ENCODE results near the gene ARHGAP22.

- no peak for TF ChIP-seq POU2F2 (IDR thresholded peaks at IDR 0.05; ENCODE audit: low read depth, low read length)
- no peak for TF ChIP-seq POLR2AphosphoS5 (IDR thresholded peaks at IDR 0.05; ENCODE audit: low read depth, low read length)
- TF ChIP-seq POLR2A (IDR thresholded peaks at IDR 0.05; ENCODE audit: low read depth, low read length) = no peak
- TF ChIP-seq PAX5 (IDR thresholded peaks at IDR 0.05; ENCODE audit: insufficient read depth, low read length, severe bottlenecking) = no peak
- no peak for TF ChIP-seq TAF1 (IDR thresholded peaks at IDR 0.05; ENCODE audit: low read depth, low read length)
These were observed 125.7 kb downstream of the ARHGAP22 start for GRCh38 chr10:48478980-48479811.
